DOHH2 (cell line): ENCODE measurements around the gene MTRFR.
"Not testable (repeated sequence)": the region's sequence is repeated elsewhere in the genome, so short reads cannot be mapped to it uniquely, and the experiment has no call there.

Experiments
- H3F3A ChIP-seq: fragments of 200-600 bp; sonication (generic), shearing (Covaris generic); 2 replicates; pipeline ENCODE4 v1.6.0; 2016; ENCODE audit warnings: antibody characterized with exemption, mild to moderate bottlenecking; ENCODE audit not compliant: control insufficient read depth, insufficient read depth
- H3K27ac ChIP-seq: fragments of 200-600 bp; sonication (generic); 2 replicates; pipeline ENCODE4 v1.5.1; 2014; ENCODE audit warnings: low read depth, mild to moderate bottlenecking, low read length, moderate library complexity
- H3K27me3 ChIP-seq: fragments of 200-600 bp; sonication (generic); 2 replicates; pipeline ENCODE4 v1.6.1; 2014; ENCODE audit warnings: mild to moderate bottlenecking, low read length, mixed read lengths; ENCODE audit not compliant: control insufficient read depth
- H3K36me3 ChIP-seq: fragments of 200-600 bp; sonication (generic); 2 replicates; pipeline ENCODE4 v1.6.1; 2014; ENCODE audit warnings: mild to moderate bottlenecking, low read length, moderate library complexity, mixed read lengths; ENCODE audit not compliant: control insufficient read depth
- H3K4me1 ChIP-seq: fragments of 200-600 bp; sonication (generic); 2 replicates; pipeline ENCODE4 v1.6.1; 2014; ENCODE audit warnings: mild to moderate bottlenecking, low read length, mixed read lengths; ENCODE audit not compliant: control insufficient read depth
- H3K4me2 ChIP-seq: fragments of 200-600 bp; sonication (generic); 2 replicates; pipeline ENCODE4 v1.6.0; 2014; ENCODE audit warnings: mild to moderate bottlenecking, low read length, moderate library complexity
- H3K4me3 ChIP-seq: fragments of 200-600 bp; sonication (generic); 2 replicates; pipeline ENCODE4 v1.5.1; 2014; ENCODE audit warnings: mild to moderate bottlenecking, low read length, mixed read lengths
- H3K79me2 ChIP-seq: fragments of 200-600 bp; sonication (generic); 2 replicates; pipeline ENCODE4 v1.6.1; 2014; ENCODE audit warnings: mild to moderate bottlenecking, low read length, mixed read lengths; ENCODE audit not compliant: control insufficient read depth
- H3K9me2 ChIP-seq: fragments of 200-600 bp; sonication (generic); replicated peaks from 2 replicates; pipeline ENCODE4 v1.6.1; 2014; ENCODE audit warnings: mild to moderate bottlenecking, low read length, mixed read lengths; ENCODE audit not compliant: control insufficient read depth
- H3K9me3 ChIP-seq: fragments of 200-600 bp; sonication (generic); 2 replicates; pipeline ENCODE4 v1.6.1; 2014; ENCODE audit warnings: antibody characterized with exemption, low read length, mixed read lengths; ENCODE audit not compliant: control insufficient read depth, insufficient read depth
- H4K20me1 ChIP-seq: fragments of 200-600 bp; sonication (generic); 2 replicates; pipeline ENCODE4 v1.6.0; 2014; ENCODE audit warnings: low read depth, mild to moderate bottlenecking, antibody characterized with exemption, low read length, moderate library complexity; ENCODE audit not compliant: control insufficient read depth, insufficient read depth
- EZH2phosphoT487 ChIP-seq: fragments of 200-600 bp; sonication (generic); IDR thresholded peaks from 2 replicates; pipeline ENCODE4 v1.6.1; 2017; ENCODE audit warnings: borderline replicate concordance, mild to moderate bottlenecking, antibody characterized with exemption, low read length, moderate library complexity, mixed read lengths
- TF ChIP-seq, protein P1 (sequence below): fragments of 200-600 bp; sonication (generic); IDR thresholded peaks from one replicate; pipeline ENCODE4 v1.5.1; 2014; ENCODE audit warnings: antibody characterized with exemption, mild to moderate bottlenecking, low read depth, low read length; ENCODE audit not compliant: poor library complexity, severe bottlenecking

MTRFR gene

DNA sequence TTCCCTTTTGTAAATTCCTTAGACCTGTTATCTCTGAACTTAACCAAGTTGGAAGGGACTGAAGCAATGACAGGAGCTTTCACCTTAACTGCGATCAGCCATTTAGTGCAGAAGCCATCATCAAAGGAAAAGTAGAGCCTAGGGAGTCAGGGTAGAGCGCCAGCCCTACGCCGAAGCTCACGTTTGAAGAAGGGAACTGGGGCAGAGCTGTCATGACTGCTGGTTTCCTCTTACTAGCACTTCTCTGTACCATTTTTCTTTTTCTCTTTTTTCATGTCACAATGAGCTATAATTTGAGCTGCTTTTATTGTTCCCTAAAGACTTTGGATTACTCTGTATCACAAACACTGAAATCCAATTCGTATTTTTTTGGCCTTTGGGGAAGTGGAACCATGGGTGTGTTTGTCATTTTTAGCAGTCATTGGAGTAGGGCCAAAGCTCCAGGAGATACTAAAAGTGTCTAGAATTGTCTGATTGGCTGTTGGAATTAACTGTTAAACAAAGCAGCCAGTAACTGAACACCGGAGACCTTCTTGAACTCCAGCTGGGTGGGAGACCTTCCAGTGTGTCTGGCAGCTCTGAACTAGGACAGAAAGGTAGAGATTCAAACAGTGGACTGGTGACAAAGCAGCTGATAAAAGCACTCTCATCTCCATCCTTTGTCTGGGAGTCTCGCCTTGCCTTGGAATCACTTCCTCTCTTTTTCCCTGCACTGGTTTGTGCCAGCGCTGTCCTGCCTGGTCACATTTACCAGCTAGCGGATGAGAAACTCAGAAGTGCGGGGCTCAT is 9.1 kb downstream of the MTRFR start:
- Histone ChIP-seq H3K9me2 (no peaks in the 10 kb centered on the region), H3K27me3 (no peaks in the 10 kb centered on the region), H3F3A (peaks cover 13% of the 10 kb centered on the region), H4K20me1 (peaks cover 2% of the 10 kb centered on the region; the same call in 1 of the 2 replicates), H3K79me2 (peaks cover 91% of the 10 kb centered on the region), H3K4me3 (no peak overlapping the region), H3K4me1 (peaks cover 28% of the 10 kb centered on the region), H3K36me3 (peaks cover 45% of the 10 kb centered on the region), H3K4me2 (peak overlapping the region; percentile 28), H3K27ac (no peak overlapping the region; the same call in 1 of the 2 replicates), H3K9me3 (no peaks in the 10 kb centered on the region)
- no peak for TF ChIP-seq EZH2phosphoT487
- TF ChIP-seq, protein P1, sequence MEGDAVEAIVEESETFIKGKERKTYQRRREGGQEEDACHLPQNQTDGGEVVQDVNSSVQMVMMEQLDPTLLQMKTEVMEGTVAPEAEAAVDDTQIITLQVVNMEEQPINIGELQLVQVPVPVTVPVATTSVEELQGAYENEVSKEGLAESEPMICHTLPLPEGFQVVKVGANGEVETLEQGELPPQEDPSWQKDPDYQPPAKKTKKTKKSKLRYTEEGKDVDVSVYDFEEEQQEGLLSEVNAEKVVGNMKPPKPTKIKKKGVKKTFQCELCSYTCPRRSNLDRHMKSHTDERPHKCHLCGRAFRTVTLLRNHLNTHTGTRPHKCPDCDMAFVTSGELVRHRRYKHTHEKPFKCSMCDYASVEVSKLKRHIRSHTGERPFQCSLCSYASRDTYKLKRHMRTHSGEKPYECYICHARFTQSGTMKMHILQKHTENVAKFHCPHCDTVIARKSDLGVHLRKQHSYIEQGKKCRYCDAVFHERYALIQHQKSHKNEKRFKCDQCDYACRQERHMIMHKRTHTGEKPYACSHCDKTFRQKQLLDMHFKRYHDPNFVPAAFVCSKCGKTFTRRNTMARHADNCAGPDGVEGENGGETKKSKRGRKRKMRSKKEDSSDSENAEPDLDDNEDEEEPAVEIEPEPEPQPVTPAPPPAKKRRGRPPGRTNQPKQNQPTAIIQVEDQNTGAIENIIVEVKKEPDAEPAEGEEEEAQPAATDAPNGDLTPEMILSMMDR: no peak

DNA sequence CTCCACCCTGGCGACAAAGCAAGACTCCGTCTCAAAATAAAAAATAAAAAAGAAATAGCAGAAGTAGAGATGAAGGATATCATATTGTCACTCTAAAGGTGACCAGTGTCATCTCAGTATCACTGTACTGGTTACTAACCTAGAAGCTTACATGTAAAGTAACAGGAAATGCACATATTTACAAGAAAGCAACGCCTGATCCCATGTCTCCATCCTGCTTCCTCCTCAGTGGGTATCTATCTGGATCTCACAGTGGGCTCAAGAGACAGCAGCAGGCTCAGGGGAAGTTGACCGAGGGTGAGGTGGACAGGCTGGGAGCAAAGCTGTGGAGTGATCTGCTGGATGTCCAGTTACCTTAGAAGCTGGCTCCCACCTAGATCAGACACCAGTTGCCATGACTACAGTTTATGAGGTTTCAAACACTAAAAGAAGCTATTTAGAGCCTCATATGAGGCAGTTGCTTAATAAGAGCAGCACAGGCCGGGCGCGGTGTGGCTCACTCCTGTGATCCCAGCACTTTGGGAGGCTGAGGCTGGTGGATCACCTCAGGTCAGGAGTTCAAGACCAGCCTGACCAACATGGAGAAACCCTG is 10.5 kb downstream of the MTRFR start:
- Histone ChIP-seq H4K20me1 (peaks cover 3% of the 10 kb centered on the region; the same call in 1 of the 2 replicates), H3K27me3 (no peaks in the 10 kb centered on the region), H3K9me3 (no peaks in the 10 kb centered on the region), H3K4me1 (peaks cover 15% of the 10 kb centered on the region), H3K9me2 (no peaks in the 10 kb centered on the region), H3F3A (peaks cover 7% of the 10 kb centered on the region; the same call in 1 of the 2 replicates), H3K79me2 (peaks cover 92% of the 10 kb centered on the region), H3K4me3 (no peak overlapping the region), H3K36me3 (peaks cover 49% of the 10 kb centered on the region), H3K4me2 (no peak overlapping the region), H3K27ac (no peak overlapping the region)
- TF ChIP-seq, protein P1: no peak
- no peak for TF ChIP-seq EZH2phosphoT487

DNA sequence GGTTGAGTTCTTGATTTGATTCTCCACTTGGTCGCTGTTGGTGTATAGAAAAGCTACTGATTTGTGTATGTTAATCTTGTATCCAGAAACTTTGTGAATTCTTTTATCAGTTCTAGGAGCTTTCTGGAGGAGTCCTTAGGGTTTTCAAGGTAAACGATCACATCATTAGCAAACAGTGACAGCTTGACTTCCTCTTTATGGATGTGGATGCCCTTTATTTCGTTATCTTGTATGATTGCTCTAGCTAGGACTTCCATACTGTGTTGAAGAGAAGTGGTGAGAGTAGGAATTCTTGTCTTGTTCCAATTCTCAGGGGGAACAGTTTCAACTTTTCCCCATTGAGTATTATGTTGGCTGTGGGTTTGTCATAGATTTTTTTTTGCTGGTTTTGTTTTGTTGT is 12.4 kb downstream of the MTRFR start:
- Histone ChIP-seq H3K27me3 (no peaks in the 10 kb centered on the region), H3K4me2 (no peak overlapping the region), H3K9me2 (no peaks in the 10 kb centered on the region), H3K27ac (no peak overlapping the region), H3K4me1 (peaks cover 17% of the 10 kb centered on the region), H3K36me3 (peaks cover 45% of the 10 kb centered on the region), H4K20me1 (peaks cover 8% of the 10 kb centered on the region), H3F3A (peaks cover 7% of the 10 kb centered on the region; the same call in 1 of the 2 replicates), H3K4me3 (no peak overlapping the region), H3K9me3 (no peaks in the 10 kb centered on the region), H3K79me2 (peaks cover 92% of the 10 kb centered on the region)
- no peak for TF ChIP-seq EZH2phosphoT487
- TF ChIP-seq, protein P1: no peak

DNA sequence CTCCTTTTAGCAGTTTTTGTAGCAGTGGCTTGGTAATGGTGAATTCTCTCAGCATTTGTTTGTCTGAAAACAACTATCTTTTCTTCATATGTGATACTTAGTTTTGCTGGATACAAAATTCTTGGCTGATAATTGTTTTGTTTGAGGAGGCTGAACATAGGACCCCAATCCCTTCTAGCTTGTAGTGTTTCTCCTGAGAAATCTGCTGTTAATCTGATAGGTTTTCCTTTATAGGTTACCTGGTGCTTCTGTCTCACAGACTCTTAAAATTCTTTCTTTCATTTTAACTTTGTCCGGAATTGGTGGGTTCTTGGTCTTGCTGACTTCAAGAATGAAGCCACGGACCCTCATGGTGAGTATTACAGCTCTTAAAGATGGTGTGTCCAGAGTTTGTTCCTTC is 14.9 kb downstream of the MTRFR start:
- H3F3A ChIP-seq, H3K9me3 ChIP-seq, H3K27ac ChIP-seq, H3K9me2 ChIP-seq, H3K4me3 ChIP-seq, H3K27me3 ChIP-seq, H3K4me1 ChIP-seq, H3K4me2 ChIP-seq: not testable (repeated sequence)
- Histone ChIP-seq H4K20me1 (peaks cover 11% of the 10 kb centered on the region; the same call in 1 of the 2 replicates), H3K36me3 (peaks cover 35% of the 10 kb centered on the region), H3K79me2 (peaks cover 88% of the 10 kb centered on the region)

DNA sequence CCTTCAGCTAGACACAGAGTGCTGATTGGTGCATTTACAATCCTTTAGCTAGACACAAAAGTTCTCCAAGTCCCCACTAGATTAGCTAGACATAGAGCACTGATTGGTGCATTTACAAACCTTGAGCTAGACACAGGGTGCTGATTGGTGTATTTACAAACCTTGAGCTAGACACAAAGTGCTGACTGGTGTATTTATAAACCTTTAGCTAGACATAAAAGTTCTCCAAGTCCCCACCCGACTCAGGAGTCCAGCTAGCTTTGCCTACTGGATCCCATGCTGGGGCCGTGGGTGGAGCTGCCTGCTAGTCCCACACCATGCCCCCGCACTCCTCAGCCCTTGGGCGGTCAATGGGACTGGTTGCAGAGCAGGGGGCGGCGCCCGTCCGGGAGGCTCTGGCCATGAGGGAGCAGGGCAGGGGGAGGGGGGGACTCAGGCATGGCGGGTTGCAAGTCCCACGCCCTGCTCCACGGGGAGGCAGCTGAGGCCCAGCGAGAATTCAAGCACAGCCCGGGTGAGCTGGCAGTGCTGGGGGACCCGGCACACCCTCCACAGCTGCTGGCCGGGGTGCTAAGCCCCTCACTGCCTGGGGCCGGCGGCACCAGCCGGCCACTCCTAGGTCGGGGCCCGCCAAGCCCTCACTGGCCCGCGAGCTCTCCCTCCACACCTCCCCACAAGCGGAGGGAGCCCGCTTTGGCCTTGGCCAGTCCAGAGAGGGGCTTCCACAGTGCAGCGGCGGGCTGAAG is 15.9 kb downstream of the MTRFR start:
- not testable (repeated sequence) for H3K4me3 ChIP-seq, H3F3A ChIP-seq, H3K27ac ChIP-seq, H3K9me3 ChIP-seq, H3K9me2 ChIP-seq, H3K4me1 ChIP-seq, H3K27me3 ChIP-seq, H3K4me2 ChIP-seq
- Histone ChIP-seq H4K20me1 (peaks cover 11% of the 10 kb centered on the region; the same call in 1 of the 2 replicates), H3K36me3 (peaks cover 41% of the 10 kb centered on the region), H3K79me2 (peaks cover 90% of the 10 kb centered on the region)
